ENCODE measurements around the gene WSCD2.
"Not testable (repeated sequence)": the region's sequence is repeated elsewhere in the genome, so short reads cannot be mapped to it uniquely, and the experiment has no call there.

The WSCD2 gene

GRCh38 chr12:108215458-108215857, 86.4 kb downstream of the WSCD2 start:
- TF ChIP-seq, protein P1, sequence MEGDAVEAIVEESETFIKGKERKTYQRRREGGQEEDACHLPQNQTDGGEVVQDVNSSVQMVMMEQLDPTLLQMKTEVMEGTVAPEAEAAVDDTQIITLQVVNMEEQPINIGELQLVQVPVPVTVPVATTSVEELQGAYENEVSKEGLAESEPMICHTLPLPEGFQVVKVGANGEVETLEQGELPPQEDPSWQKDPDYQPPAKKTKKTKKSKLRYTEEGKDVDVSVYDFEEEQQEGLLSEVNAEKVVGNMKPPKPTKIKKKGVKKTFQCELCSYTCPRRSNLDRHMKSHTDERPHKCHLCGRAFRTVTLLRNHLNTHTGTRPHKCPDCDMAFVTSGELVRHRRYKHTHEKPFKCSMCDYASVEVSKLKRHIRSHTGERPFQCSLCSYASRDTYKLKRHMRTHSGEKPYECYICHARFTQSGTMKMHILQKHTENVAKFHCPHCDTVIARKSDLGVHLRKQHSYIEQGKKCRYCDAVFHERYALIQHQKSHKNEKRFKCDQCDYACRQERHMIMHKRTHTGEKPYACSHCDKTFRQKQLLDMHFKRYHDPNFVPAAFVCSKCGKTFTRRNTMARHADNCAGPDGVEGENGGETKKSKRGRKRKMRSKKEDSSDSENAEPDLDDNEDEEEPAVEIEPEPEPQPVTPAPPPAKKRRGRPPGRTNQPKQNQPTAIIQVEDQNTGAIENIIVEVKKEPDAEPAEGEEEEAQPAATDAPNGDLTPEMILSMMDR (IDR thresholded peaks at IDR 0.05; ENCODE audit: insufficient read depth, low read length) = no peak
- TF ChIP-seq POLR2AphosphoS5 (IDR thresholded peaks at IDR 0.05; ENCODE audit: low read depth) = no peak
- TF ChIP-seq, protein P2, sequence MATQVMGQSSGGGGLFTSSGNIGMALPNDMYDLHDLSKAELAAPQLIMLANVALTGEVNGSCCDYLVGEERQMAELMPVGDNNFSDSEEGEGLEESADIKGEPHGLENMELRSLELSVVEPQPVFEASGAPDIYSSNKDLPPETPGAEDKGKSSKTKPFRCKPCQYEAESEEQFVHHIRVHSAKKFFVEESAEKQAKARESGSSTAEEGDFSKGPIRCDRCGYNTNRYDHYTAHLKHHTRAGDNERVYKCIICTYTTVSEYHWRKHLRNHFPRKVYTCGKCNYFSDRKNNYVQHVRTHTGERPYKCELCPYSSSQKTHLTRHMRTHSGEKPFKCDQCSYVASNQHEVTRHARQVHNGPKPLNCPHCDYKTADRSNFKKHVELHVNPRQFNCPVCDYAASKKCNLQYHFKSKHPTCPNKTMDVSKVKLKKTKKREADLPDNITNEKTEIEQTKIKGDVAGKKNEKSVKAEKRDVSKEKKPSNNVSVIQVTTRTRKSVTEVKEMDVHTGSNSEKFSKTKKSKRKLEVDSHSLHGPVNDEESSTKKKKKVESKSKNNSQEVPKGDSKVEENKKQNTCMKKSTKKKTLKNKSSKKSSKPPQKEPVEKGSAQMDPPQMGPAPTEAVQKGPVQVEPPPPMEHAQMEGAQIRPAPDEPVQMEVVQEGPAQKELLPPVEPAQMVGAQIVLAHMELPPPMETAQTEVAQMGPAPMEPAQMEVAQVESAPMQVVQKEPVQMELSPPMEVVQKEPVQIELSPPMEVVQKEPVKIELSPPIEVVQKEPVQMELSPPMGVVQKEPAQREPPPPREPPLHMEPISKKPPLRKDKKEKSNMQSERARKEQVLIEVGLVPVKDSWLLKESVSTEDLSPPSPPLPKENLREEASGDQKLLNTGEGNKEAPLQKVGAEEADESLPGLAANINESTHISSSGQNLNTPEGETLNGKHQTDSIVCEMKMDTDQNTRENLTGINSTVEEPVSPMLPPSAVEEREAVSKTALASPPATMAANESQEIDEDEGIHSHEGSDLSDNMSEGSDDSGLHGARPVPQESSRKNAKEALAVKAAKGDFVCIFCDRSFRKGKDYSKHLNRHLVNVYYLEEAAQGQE (IDR thresholded peaks at IDR 0.05; ENCODE audit: insufficient replicate concordance, low read depth) = no peak
- TF ChIP-seq GABPA (IDR thresholded peaks at IDR 0.05; ENCODE audit: low read depth) = no peak
- TF ChIP-seq SPI1 (IDR thresholded peaks at IDR 0.05; ENCODE audit: borderline replicate concordance, low read depth) = no peak
- no peak overlapping the region for H3K4me3 ChIP-seq (replicated peaks; ENCODE audit: insufficient read depth, low read length)

GRCh38 chr12:108218921-108219320, 89.8 kb downstream of the WSCD2 start:
- TF ChIP-seq, protein P1 (IDR thresholded peaks at IDR 0.05; ENCODE audit: insufficient read depth, low read length) = no peak
- TF ChIP-seq POLR2AphosphoS5 (IDR thresholded peaks at IDR 0.05; ENCODE audit: low read depth) (no peak), GABPA (IDR thresholded peaks at IDR 0.05; ENCODE audit: low read depth) (no peak), SPI1 (IDR thresholded peaks at IDR 0.05; ENCODE audit: borderline replicate concordance, low read depth) (no peak)
- Histone ChIP-seq H3K27ac (replicated peaks) (no peak overlapping the region), H3K27me3 (ENCODE audit: insufficient read depth, poor library complexity, severe bottlenecking) (no peaks in the 10 kb centered on the region), H3K4me3 (replicated peaks; ENCODE audit: insufficient read depth, low read length) (no peak overlapping the region)
- no peak for DNase-seq (ENCODE audit: low read depth in 1 of 2, low spot score in 1 of 2)

More at GRCh38 chr12:108215458-108215857, 86.4 kb downstream of the WSCD2 start:
- no peak overlapping the region for H3K27ac ChIP-seq (replicated peaks)
- DNase-seq (ENCODE audit: low read depth in 1 of 2, low spot score in 1 of 2) = no peak
- H3K27me3 ChIP-seq (ENCODE audit: insufficient read depth, poor library complexity, severe bottlenecking) = no peaks in the 10 kb centered on the region

DNA sequence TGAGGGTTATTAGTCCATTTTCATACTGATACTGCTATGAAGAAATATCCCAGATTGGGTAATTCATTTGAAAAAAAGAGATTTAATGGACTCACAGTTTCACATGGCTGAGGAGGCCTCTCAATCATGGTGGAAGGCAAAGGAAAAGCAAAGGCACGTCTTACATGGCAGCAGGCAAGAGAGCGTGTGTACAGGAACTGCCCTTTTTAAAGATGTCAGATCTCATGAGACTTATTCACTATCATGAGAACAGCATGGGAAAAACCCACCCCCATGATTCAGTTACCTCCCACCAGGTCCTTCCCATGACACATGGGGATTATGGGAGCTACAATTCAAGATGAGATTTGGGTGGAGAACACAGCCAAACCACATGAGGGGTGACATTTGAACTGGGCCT, 96.0 kb downstream of the WSCD2 start:
- H3K4me3 ChIP-seq (replicated peaks; ENCODE audit: insufficient read depth, low read length); DNase-seq (ENCODE audit: low read depth in 1 of 2, low spot score in 1 of 2); H3K27me3 ChIP-seq (ENCODE audit: insufficient read depth, poor library complexity, severe bottlenecking); H3K27ac ChIP-seq (replicated peaks): not testable (repeated sequence)

DNA sequence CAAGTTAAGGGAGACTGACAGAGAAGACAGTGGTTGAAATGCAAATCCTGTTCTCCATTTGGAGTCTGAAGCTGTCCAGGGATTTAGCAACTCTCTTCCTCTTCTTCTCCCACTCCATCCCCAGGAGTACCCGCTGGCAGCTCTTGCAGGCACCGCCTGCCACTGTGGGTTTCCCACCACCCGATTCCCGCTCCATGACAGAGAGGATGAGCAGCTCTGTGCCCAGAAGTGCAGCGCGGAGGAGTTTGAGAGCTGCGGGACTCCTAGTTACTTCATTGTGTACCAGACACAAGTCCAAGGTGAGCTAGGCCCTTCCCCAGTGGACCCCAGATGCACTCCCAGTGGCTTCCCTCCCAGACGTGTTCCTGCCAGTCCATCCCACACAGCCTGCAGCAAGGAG, 97.8 kb downstream of the WSCD2 start:
- no peak overlapping the region for H3K4me3 ChIP-seq (replicated peaks; ENCODE audit: insufficient read depth, low read length)
- DNase-seq (ENCODE audit: low read depth in 1 of 2, low spot score in 1 of 2) = no peak
- H3K27ac ChIP-seq (replicated peaks) = no peak overlapping the region
- TF ChIP-seq, protein P2 (IDR thresholded peaks at IDR 0.05; ENCODE audit: insufficient replicate concordance, low read depth) = no peak
- no peak for TF ChIP-seq SPI1 (IDR thresholded peaks at IDR 0.05; ENCODE audit: borderline replicate concordance, low read depth)
- TF ChIP-seq GABPA (IDR thresholded peaks at IDR 0.05; ENCODE audit: low read depth) = no peak
- TF ChIP-seq, protein P1 (IDR thresholded peaks at IDR 0.05; ENCODE audit: insufficient read depth, low read length) = no peak
- no peak for TF ChIP-seq POLR2AphosphoS5 (IDR thresholded peaks at IDR 0.05; ENCODE audit: low read depth)
- no peaks in the 10 kb centered on the region for H3K27me3 ChIP-seq (ENCODE audit: insufficient read depth, poor library complexity, severe bottlenecking)

Data from HL-60 (cell line).